H1 (cell line): ENCODE data around the gene TRIM31. TPM values are rescaled to one million over a fixed set of nuclear protein-coding genes. Genes with fewer than 3 reads are reported as not detected.

ENCODE experiments used
- BCL11A ChIP-seq, 2 experiments: IDR thresholded peaks; one replicate each; pipeline ENCODE4 v1.6.1; 2011; ENCODE audit warnings: low read depth in 2 of 2, low read length in 2 of 2, mild to moderate bottlenecking in 2 of 2
- PHF8 ChIP-seq: fragments of 200-600 bp; sonication (generic); conservative IDR thresholded peaks from 2 replicates; pipeline ENCODE4 v1.7.1; 2012; ENCODE audit warnings: low read depth, mild to moderate bottlenecking, inconsistent platforms, low read length, moderate library complexity
- POLR2A ChIP-seq, 2 experiments: IDR thresholded peaks; 1 replicate in 1 of 2; 2 replicates in 1 of 2; pipeline ENCODE4 v1.6.1; 2011; ENCODE audit warnings: low read depth in 2 of 2, low read length in 2 of 2, mild to moderate bottlenecking in 2 of 2; ENCODE audit errors: control extremely low read depth in 1 of 2
- RAD21 ChIP-seq, 2 experiments: IDR thresholded peaks in 1 of 2; conservative IDR thresholded peaks in 1 of 2; 2 replicates each; pipeline ENCODE4 v1.6.1; 2011; ENCODE audit warnings: low read depth in 2 of 2, low read length in 2 of 2, improper control_type of control experiment in 1 of 2, inconsistent platforms in 1 of 2, mild to moderate bottlenecking in 1 of 2, moderate library complexity in 1 of 2
- RBBP5 ChIP-seq: IDR thresholded peaks from 2 replicates; pipeline ENCODE4 v1.7.1; 2012; ENCODE audit warnings: low read depth, mild to moderate bottlenecking, inconsistent platforms, low read length, moderate library complexity, borderline replicate concordance
- SP2 ChIP-seq: IDR thresholded peaks from 2 replicates; pipeline ENCODE4 v1.6.1; 2012; ENCODE audit warnings: mild to moderate bottlenecking, low read length, inconsistent platforms
- USF2 ChIP-seq: IDR thresholded peaks from 2 replicates; pipeline ENCODE4 v1.6.1; 2011; ENCODE audit warnings: low read length, improper control_type of control experiment
- polyA plus RNA-seq, 7 experiments: library from polyadenylated mRNA; depleted of rRNA in 3 of 7; stranded (reverse) in 5 of 7; unstranded in 2 of 7; fragments of >200 nt in 5 of 7; fragments of 200-250 nt in 2 of 7; gene quantifications; 1 replicate in 5 of 7; 2 replicates in 1 of 7; 4 replicates in 1 of 7; pipeline versions ENCODE4 v1.2.1 to v1.2.3, GENCODE V29; 2011 to 2013; ENCODE audit warnings: missing spikeins in 2 of 7, mixed read lengths in 2 of 7
- total RNA-seq: library from RNA; stranded (reverse); fragmentation: NEBNext Ultra II Directional; extraction: Animal tissue kit (Norgen Biotek cat#: 25700); gene quantifications from 2 replicates; pipeline ENCODE4 v1.2.1, GENCODE V29; 2021
- TF ChIP-seq, protein P1 (sequence below), 3 experiments: IDR thresholded peaks; 1 replicate in 2 of 3; 2 replicates in 1 of 3; pipeline versions ENCODE4 v1.5.1 to v1.6.1; 2011; ENCODE audit warnings: low read length in 3 of 3, mild to moderate bottlenecking in 3 of 3, inconsistent platforms in 2 of 3, low read depth in 1 of 3, moderate library complexity in 1 of 3; ENCODE audit not compliant: insufficient read depth in 1 of 3; ENCODE audit errors: control extremely low read depth in 1 of 3

TRIM31 gene
- total and polyA plus RNA-seq, 2 of the 8 experiments (the other 6 are each of a cell fraction or from before 2014, with no cell fraction given), result not detected

GRCh38 chr6:30101444-30102413 lies 11.2 kb downstream of the TRIM31 start (continued):
- TF ChIP-seq USF2 (no peak), RBBP5 (0 out of 2 replicates have a peak, but pooled peaks have one; percentile 23), RAD21 (IDR thresholded peaks at IDR 0.05 in 1 of 2, conservative IDR thresholded peaks at IDR 0.05 in 1 of 2; ENCODE audit: low read depth in 2 of 2, low read length in 2 of 2) (0 out of 4 replicates have a peak, but pooled peaks of 1 of the 2 experiments have one; percentile 13), SP2 (no peak), BCL11A (IDR thresholded peaks at IDR 0.05; ENCODE audit: low read depth in 2 of 2, low read length in 2 of 2) (no peak), POLR2A (IDR thresholded peaks at IDR 0.05; ENCODE audit: control extremely low read depth in 1 of 2, low read depth in 2 of 2, low read length in 2 of 2) (peak in 1 of 2 experiments; percentile 50; a peak in 1 of 3 replicates), PHF8 (0 out of 2 replicates have a peak, but pooled peaks have one; percentile 35)
- TF ChIP-seq, protein P1, sequence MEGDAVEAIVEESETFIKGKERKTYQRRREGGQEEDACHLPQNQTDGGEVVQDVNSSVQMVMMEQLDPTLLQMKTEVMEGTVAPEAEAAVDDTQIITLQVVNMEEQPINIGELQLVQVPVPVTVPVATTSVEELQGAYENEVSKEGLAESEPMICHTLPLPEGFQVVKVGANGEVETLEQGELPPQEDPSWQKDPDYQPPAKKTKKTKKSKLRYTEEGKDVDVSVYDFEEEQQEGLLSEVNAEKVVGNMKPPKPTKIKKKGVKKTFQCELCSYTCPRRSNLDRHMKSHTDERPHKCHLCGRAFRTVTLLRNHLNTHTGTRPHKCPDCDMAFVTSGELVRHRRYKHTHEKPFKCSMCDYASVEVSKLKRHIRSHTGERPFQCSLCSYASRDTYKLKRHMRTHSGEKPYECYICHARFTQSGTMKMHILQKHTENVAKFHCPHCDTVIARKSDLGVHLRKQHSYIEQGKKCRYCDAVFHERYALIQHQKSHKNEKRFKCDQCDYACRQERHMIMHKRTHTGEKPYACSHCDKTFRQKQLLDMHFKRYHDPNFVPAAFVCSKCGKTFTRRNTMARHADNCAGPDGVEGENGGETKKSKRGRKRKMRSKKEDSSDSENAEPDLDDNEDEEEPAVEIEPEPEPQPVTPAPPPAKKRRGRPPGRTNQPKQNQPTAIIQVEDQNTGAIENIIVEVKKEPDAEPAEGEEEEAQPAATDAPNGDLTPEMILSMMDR (IDR thresholded peaks at IDR 0.05; ENCODE audit: control extremely low read depth in 1 of 3, insufficient read depth in 1 of 3, low read depth in 1 of 3, low read length in 3 of 3), result peak in 1 of 3 experiments; percentile 7; a peak in 1 of 4 replicates
